ENCODE results near the gene SYNJ2. TPM values are rescaled to one million over a fixed set of nuclear protein-coding genes. Genes with fewer than 3 reads are reported as not detected.

Gene SYNJ2
- total RNA-seq, 1 donor from 2014 or later = 8.2 TPM

DNA sequence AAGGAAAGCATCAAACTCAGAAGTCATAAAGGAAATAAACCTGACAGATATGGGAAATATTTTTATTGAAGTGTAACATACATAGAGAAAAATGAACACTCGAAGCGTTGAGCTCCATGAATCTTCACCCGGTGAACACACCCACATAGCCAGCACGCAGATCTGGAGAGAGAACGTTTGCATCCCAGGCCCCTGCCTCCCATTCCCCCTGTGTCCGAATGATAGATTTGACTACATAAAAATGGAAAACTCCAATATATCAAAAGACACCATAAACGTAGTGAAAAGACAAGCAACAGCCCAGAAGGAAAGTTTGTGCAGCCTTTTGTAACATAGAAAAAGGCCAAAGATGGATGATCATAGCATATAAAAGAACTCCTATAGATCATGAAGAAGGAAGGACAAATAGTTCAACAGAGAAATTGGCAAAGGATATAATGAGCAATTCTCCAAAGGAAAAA, 17.1 kb downstream of the SYNJ2 start:
- no peaks in the 10 kb centered on the region for H3K27me3 ChIP-seq (ENCODE audit: control insufficient read depth, insufficient read depth, low read length)
- no peaks in the 10 kb centered on the region for H3K36me3 ChIP-seq (ENCODE audit: control insufficient read depth, insufficient read depth, low read length)
- H3K4me3 ChIP-seq (ENCODE audit: low read depth, low read length) = no peak overlapping the region
- DNase-seq (ENCODE audit: low read depth) (no peak), FAIRE-seq (no peak)
- TF ChIP-seq, protein P1, sequence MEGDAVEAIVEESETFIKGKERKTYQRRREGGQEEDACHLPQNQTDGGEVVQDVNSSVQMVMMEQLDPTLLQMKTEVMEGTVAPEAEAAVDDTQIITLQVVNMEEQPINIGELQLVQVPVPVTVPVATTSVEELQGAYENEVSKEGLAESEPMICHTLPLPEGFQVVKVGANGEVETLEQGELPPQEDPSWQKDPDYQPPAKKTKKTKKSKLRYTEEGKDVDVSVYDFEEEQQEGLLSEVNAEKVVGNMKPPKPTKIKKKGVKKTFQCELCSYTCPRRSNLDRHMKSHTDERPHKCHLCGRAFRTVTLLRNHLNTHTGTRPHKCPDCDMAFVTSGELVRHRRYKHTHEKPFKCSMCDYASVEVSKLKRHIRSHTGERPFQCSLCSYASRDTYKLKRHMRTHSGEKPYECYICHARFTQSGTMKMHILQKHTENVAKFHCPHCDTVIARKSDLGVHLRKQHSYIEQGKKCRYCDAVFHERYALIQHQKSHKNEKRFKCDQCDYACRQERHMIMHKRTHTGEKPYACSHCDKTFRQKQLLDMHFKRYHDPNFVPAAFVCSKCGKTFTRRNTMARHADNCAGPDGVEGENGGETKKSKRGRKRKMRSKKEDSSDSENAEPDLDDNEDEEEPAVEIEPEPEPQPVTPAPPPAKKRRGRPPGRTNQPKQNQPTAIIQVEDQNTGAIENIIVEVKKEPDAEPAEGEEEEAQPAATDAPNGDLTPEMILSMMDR (IDR thresholded peaks at IDR 0.05; ENCODE audit: insufficient read depth, low read length, severe bottlenecking) = no peak

DNA sequence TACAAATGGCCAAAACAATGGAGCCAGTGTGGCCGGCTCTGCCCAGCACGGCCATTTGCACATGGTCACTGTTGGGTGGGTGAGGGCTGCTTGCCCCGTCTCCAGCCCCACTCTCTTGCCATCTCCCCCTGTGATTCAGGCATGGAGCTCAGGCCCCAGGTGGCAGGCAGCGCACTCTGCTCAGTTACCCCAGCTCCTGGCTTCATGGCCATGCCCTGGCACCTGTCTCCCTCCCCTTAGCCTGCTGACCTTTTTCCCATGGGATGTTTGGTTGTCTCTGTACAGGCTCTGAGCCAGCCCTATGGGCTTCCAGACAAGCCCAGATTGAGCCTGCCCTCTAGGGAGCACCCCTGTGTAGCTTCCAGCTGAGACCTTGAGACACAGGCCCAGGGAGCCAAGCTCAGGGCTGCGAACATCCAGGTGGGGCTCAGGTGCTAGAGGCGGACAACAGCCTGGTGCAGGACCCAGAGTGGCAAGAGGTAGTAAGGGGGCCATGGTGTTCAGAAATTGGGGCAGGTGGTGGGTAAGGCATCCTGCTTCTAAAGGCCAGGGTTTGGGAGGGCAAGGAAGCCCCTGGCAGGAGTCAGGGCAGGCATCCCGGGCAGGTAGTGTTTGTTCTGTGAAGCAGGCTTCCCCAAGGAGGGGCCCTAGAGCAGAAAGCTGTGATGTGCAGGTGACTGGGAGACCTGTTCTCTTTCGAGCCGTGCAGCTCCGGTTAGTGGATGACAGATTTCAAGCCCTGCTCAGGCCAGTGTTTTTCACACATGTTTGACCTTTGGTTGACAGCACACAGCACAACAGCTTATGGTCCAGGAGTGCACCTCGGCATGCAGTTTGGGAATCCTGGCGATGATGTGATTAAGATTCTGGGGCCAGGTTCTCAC, 17.7 kb downstream of the SYNJ2 start:
- DNase-seq (ENCODE audit: low read depth) (no peak), FAIRE-seq (no peak)
- Histone ChIP-seq H3K36me3 (ENCODE audit: control insufficient read depth, insufficient read depth, low read length) (no peaks in the 10 kb centered on the region), H3K4me3 (ENCODE audit: low read depth, low read length) (no peak overlapping the region), H3K27me3 (ENCODE audit: control insufficient read depth, insufficient read depth, low read length) (no peaks in the 10 kb centered on the region)
- TF ChIP-seq, protein P1 (IDR thresholded peaks at IDR 0.05; ENCODE audit: insufficient read depth, low read length, severe bottlenecking) = no peak

DNA sequence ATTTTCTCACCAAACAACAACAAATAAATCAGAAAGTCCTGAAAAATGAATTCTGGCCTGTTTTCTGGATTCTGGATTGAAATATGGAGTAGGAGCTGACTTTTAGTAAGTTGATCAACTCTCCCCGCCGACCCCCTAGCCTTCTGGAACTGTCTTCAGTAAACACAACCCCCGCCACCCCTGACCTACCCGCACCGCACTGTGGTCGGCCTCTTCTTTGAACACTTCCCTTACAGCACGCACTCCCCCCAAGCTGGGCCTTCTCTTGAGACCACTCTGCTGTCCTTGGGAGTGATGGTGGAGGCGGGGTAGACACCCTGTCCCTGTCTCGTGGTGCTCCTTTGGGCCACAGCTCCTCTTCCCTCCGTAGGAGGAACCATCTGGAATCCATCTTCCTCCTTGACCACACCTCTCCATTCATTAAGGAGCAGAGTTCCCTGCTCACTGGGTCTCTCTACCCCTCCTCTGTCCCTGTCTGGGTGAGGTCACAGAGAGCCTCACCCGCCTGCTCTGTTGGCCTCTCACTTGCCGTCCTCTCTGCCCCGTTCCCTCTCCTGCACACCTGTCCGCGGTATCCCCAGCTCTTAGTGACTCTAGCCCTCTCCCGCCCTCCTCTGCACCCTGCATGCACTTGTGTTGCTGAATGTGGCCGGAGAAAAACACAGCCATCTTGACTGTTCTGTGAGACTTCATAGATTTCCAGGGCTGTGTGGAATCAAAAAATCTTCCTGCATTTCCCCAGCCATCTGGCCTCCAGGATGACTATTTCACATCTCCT, 19.1 kb downstream of the SYNJ2 start:
- Histone ChIP-seq H3K4me3 (ENCODE audit: low read depth, low read length) (no peak overlapping the region), H3K27me3 (ENCODE audit: control insufficient read depth, insufficient read depth, low read length) (no peaks in the 10 kb centered on the region), H3K36me3 (ENCODE audit: control insufficient read depth, insufficient read depth, low read length) (no peaks in the 10 kb centered on the region)
- TF ChIP-seq, protein P1 (IDR thresholded peaks at IDR 0.05; ENCODE audit: insufficient read depth, low read length, severe bottlenecking) = no peak
- FAIRE-seq (no peak), DNase-seq (ENCODE audit: low read depth) (no peak)

DNA sequence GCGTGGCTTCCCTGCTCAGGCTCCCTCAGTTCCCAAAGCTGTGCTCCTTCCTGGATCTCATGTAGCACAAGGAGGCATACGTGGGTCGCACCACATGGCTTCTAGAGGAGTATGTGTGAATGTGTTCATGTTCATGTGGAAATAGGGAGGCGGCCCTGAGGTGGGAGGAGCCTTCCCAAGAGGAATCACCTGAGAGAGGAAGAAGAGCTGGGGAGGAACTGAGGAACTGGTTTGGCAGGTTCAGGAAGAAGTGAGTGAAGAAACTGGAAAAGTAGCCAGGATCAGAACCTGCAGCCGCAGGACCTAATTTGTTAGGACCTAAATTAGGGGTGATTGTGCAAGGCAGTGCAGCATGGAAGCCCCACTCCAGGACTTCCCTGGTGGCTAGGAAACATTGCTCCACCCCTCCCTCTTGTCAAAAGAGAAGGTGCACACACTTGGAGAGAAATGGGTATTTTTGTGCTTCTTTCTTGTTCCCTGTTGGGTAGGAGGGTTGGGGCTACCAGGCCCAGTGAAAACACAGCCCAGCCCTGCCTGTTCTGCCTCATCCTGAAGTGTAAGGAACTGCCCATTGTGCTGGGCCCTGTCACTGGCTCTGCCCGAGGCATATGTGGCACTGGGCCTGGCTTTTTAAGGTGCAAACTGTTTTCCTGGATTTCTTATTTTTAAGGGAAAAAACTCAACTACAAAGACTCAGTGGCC, 20.7 kb downstream of the SYNJ2 start:
- DNase-seq (ENCODE audit: low read depth) (peak; percentile 94), FAIRE-seq (peak; percentile 96)
- H3K4me3 ChIP-seq (ENCODE audit: low read depth, low read length) = no peak overlapping the region
- H3K36me3 ChIP-seq (ENCODE audit: control insufficient read depth, insufficient read depth, low read length) = no peaks in the 10 kb centered on the region
- TF ChIP-seq, protein P1 (IDR thresholded peaks at IDR 0.05; ENCODE audit: insufficient read depth, low read length, severe bottlenecking) = no peak
- H3K27me3 ChIP-seq (ENCODE audit: control insufficient read depth, insufficient read depth, low read length) = no peaks in the 10 kb centered on the region

DNA sequence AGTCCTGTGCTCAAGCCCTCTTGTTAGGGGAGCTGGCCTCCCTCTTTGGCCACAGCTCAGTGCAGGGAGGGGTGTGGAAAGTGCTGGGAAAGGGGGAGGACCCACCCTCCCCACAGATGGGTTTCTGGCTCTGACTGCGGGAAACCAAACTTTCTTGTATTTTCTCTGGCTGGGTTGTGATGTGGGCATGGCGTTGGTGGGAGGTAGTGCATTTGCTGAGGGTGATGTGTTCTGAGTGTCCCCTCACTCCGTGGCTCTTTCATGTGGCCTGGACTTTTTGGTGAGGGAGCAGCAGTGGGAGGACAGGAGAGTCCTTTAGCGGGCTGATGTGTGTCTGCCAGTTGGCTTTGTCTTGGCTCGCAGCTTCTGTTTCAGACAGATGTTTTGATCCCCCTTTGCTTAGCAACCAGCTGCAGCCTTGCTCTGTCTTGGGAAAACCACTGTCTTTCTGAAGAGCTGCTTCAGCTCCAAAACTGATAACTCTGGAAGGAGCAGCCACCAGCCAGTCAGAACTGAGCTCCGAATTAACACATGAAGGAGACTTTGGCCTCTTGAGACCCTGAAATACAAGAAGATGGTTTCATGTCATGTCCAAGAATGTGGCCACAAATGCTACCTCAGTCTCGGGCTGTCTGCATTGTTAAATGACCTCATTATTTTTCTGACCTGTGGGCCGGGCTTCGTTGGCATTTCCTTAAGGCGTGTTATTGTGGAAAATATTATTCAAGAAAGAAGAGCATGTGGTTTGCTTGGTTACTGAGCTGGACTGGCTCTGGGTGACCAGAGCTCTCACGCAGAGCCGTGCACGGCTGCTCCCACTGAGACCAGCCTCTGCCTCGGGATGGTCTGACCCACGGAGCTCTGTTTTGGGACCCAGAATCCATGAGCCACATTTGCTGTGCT, 21.5 kb downstream of the SYNJ2 start:
- Histone ChIP-seq H3K36me3 (ENCODE audit: control insufficient read depth, insufficient read depth, low read length) (no peaks in the 10 kb centered on the region), H3K27me3 (ENCODE audit: control insufficient read depth, insufficient read depth, low read length) (no peaks in the 10 kb centered on the region), H3K4me3 (ENCODE audit: low read depth, low read length) (no peak overlapping the region)
- FAIRE-seq = peak; percentile 66
- DNase-seq (ENCODE audit: low read depth) = no peak
- TF ChIP-seq, protein P1 (IDR thresholded peaks at IDR 0.05; ENCODE audit: insufficient read depth, low read length, severe bottlenecking) = no peak

Data from bronchial epithelial cell (primary cell).